ENCODE results near the gene BRF1.
A peak's percentile ranks its signal among the peaks of the same experiment; 100 is the strongest.

BRF1 gene

GRCh38 chr14:105173145-105173544, 127.7 kb downstream of the BRF1 start:
- CTCF ChIA-PET: interaction anchor here (0.7 to 1.3 kb wide), 2 partner anchors 30 to 87 kb away, joined by 3 to 4 read pairs; no protein-coding TSS in a partner anchor
- no peak overlapping the region for H3K27ac ChIP-seq
- TF ChIP-seq CTCF (conservative IDR thresholded peaks at IDR 0.05; ENCODE audit: low read depth): no peak
- POLR2A ChIA-PET (ENCODE audit: low non-redundant PET): no interaction called here
- no peak for DNase-seq (ENCODE audit: low spot score)

GRCh38 chr14:105172476-105172875, 128.3 kb downstream of the BRF1 start:
- ChIA-PET CTCF (interaction anchor here (0.6 to 1.3 kb wide), 5 partner anchors 31 to 314 kb away, joined by 3 to 8 read pairs (median 4); no protein-coding TSS in a partner anchor), POLR2A (ENCODE audit: low non-redundant PET) (no interaction called here)
- no peak for TF ChIP-seq CTCF (conservative IDR thresholded peaks at IDR 0.05; ENCODE audit: low read depth)
- no peak for DNase-seq (ENCODE audit: low spot score)
- peak overlapping the region; percentile 14; the same call in 1 of the 2 replicates for H3K27ac ChIP-seq

DNA sequence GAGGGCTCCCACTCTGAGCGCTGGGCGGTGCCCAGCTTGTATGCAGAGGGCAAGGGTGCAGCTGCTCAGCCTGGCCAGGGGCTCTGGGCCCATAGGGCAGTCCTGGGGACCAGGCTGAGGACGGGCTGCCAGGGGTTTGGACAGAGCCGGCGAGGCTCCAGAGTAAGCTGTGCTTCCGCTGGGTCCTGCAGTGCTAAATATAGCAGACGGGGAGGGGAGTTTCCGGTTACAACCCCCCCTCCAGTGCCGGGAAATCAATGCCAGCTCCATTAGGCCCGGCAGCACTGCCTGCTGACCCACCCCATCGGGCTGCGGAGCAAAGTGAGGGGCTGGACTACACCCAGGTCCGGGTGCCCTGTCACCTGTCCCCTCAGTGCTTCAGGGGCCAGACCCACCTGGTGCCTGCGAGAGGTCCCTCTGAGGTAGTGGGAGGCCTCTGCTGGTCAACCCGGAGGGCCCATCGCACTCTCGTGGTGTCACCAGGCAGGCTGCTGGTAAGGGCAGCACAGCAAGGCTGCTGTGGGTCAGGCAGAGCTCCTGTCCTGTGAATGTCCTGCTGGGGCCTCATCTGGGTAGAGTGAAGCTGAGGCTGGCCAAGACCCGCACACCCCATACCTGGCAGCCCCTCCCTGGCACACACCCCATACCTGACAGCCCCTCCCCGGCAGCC, 129.7 kb downstream of the BRF1 start:
- H3K27ac ChIP-seq: peak overlapping the region; percentile 17
- POLR2A ChIA-PET (ENCODE audit: low non-redundant PET): no interaction called here
- no peak for TF ChIP-seq CTCF (conservative IDR thresholded peaks at IDR 0.05; ENCODE audit: low read depth)
- DNase-seq (ENCODE audit: low spot score): no peak
- CTCF ChIA-PET: interaction anchor here (0.7 to 8.3 kb wide), 2 partner anchors 82 to 91 kb away, joined by 3 to 99 read pairs; no protein-coding TSS in a partner anchor

GRCh38 chr14:105169776-105170655, 130.8 kb downstream of the BRF1 start:
- no peak overlapping the region for H3K27ac ChIP-seq
- CTCF ChIA-PET: interaction anchor here (0.6 to 8.3 kb wide), 7 partner anchors 25 to 402 kb away, joined by 3 to 99 read pairs (median 3); no protein-coding TSS in a partner anchor
- TF ChIP-seq CTCF (conservative IDR thresholded peaks at IDR 0.05; ENCODE audit: low read depth): no peak
- POLR2A ChIA-PET (ENCODE audit: low non-redundant PET): no interaction called here
- no peak for DNase-seq (ENCODE audit: low spot score)

DNA sequence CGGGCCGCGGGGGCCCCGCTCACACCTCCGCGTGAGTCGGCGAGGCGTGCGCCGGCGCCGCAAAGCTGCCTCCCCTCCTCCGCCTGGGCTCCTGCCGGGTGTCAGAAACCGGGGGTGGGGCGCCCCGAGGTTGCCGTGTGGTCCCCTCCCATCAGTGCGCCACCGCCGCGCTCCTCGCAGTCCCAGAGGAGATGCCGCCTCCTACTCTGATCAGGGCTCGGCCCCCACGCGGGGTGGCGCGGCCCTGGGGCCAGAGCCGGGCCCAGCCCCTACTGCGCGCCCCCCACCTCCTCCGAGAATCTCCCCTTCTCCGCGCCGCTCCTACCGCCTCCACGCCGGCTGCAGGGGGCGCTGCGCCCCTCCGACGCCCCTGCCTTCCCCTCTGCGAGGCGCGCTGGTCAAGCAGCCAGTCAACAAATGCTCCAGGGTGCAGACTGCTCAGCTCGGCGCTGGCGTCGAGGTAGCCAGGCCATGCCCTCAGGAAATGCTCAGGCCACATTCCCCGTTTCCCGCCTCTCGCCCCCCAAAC, 131.8 kb downstream of the BRF1 start:
- CTCF ChIA-PET: interaction anchor here (0.7 to 8.3 kb wide), 3 partner anchors 58 to 401 kb away, joined by 3 to 99 read pairs (median 3); no protein-coding TSS in a partner anchor
- peak; percentile 33 for TF ChIP-seq CTCF (conservative IDR thresholded peaks at IDR 0.05; ENCODE audit: low read depth)
- no peak for DNase-seq (ENCODE audit: low spot score)
- H3K27ac ChIP-seq: peak overlapping the region; percentile 99
- POLR2A ChIA-PET (ENCODE audit: low non-redundant PET): no interaction called here

GRCh38 chr14:105168496-105168978, 132.3 kb downstream of the BRF1 start, which contains the start of gene JAG2:
TSS of gene JAG2 (minus strand) at chr14:105168776. CDS start at chr14:105168420, 356 bp downstream.
- H3K27ac ChIP-seq: peak within 1 kb of the TSS; percentile 99
- CTCF ChIA-PET: interaction anchor here (8.3 kb wide), 1 partner anchor 79 kb away, joined by 99 read pairs; no protein-coding TSS in a partner anchor
- no peak for TF ChIP-seq CTCF (conservative IDR thresholded peaks at IDR 0.05; ENCODE audit: low read depth)
- POLR2A ChIA-PET (ENCODE audit: low non-redundant PET): interaction anchor here (1.3 kb wide), 1 partner anchor 78 kb away, joined by 4 read pairs; no protein-coding TSS in a partner anchor
- peak; percentile 64 for DNase-seq (ENCODE audit: low spot score)

All from RWPE1 (cell line).